ENCODE data around the gene KATNAL2.

The KATNAL2 gene

GRCh38 chr18:47115205-47115604, 197.8 kb downstream of the KATNAL2 start:
- TF ChIP-seq, protein P1, sequence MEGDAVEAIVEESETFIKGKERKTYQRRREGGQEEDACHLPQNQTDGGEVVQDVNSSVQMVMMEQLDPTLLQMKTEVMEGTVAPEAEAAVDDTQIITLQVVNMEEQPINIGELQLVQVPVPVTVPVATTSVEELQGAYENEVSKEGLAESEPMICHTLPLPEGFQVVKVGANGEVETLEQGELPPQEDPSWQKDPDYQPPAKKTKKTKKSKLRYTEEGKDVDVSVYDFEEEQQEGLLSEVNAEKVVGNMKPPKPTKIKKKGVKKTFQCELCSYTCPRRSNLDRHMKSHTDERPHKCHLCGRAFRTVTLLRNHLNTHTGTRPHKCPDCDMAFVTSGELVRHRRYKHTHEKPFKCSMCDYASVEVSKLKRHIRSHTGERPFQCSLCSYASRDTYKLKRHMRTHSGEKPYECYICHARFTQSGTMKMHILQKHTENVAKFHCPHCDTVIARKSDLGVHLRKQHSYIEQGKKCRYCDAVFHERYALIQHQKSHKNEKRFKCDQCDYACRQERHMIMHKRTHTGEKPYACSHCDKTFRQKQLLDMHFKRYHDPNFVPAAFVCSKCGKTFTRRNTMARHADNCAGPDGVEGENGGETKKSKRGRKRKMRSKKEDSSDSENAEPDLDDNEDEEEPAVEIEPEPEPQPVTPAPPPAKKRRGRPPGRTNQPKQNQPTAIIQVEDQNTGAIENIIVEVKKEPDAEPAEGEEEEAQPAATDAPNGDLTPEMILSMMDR (IDR thresholded peaks at IDR 0.05; ENCODE audit: extremely low read depth, missing control alignments): no peak
- DNase-seq (ENCODE audit: low spot score): no peak

GRCh38 chr18:47118981-47119380, 201.6 kb downstream of the KATNAL2 start:
- TF ChIP-seq, protein P1 (IDR thresholded peaks at IDR 0.05; ENCODE audit: extremely low read depth, missing control alignments): no peak
- no peak for DNase-seq (ENCODE audit: low spot score)

GRCh38 chr18:47120428-47120827, 203.0 kb downstream of the KATNAL2 start:
- DNase-seq (ENCODE audit: low spot score): peak; percentile 15

DNA sequence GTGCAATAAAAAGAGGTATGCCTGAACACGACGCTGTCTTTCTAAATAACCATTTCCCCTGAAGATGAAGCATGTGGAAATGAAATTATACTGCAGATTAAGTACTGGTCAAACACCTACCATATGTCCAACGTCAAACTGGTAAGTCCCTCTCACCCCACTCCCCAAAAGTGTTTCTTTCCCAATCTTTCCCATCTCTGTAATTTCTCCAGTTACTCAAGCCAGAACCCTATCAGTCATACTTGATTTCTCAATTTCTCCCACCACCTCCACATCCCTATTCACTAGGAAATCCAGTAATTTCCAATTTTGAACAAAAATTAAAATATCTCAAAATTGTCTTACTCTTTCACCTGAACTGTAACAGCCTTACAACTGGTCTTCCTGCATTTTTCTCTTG, 203.7 kb downstream of the KATNAL2 start:
- TF ChIP-seq, protein P1 (IDR thresholded peaks at IDR 0.05; ENCODE audit: extremely low read depth, missing control alignments): no peak
- no peak for DNase-seq (ENCODE audit: low spot score)

More at GRCh38 chr18:47120428-47120827, 203.0 kb downstream of the KATNAL2 start:
- TF ChIP-seq, protein P1 (IDR thresholded peaks at IDR 0.05; ENCODE audit: extremely low read depth, missing control alignments): no peak

GRCh38 chr18:47141289-47141688, 223.9 kb downstream of the KATNAL2 start:
- DNase-seq (ENCODE audit: low spot score): no peak
- TF ChIP-seq, protein P1 (IDR thresholded peaks at IDR 0.05; ENCODE audit: extremely low read depth, missing control alignments): no peak

GRCh38 chr18:47143153-47143552, 225.8 kb downstream of the KATNAL2 start:
- no peak for DNase-seq (ENCODE audit: low spot score)
- TF ChIP-seq, protein P1 (IDR thresholded peaks at IDR 0.05; ENCODE audit: extremely low read depth, missing control alignments): no peak

- no peak for DNase-seq (ENCODE audit: low spot score)
- TF ChIP-seq, protein P1 (IDR thresholded peaks at IDR 0.05; ENCODE audit: extremely low read depth, missing control alignments): no peak
Observed at GRCh38 chr18:47143899-47144485, 226.6 kb downstream of the KATNAL2 start.

All from GM20000 (cell line).